GM12892 (cell line): Measurements from ENCODE around the gene ARHGEF25.

Experiments used
- POLR2A ChIP-seq: IDR thresholded peaks from 2 replicates; pipeline ENCODE4 v1.6.1; 2011; ENCODE audit warnings: low read depth, low read length, control low read depth
- POLR2AphosphoS5 ChIP-seq: IDR thresholded peaks from 2 replicates; pipeline ENCODE4 v1.6.1; 2011; ENCODE audit warnings: low read depth, low read length, control low read depth
- TAF1 ChIP-seq: IDR thresholded peaks from 2 replicates; pipeline ENCODE4 v1.6.1; 2011; ENCODE audit warnings: low read depth, mild to moderate bottlenecking, control low read depth, low read length, borderline replicate concordance

DNA sequence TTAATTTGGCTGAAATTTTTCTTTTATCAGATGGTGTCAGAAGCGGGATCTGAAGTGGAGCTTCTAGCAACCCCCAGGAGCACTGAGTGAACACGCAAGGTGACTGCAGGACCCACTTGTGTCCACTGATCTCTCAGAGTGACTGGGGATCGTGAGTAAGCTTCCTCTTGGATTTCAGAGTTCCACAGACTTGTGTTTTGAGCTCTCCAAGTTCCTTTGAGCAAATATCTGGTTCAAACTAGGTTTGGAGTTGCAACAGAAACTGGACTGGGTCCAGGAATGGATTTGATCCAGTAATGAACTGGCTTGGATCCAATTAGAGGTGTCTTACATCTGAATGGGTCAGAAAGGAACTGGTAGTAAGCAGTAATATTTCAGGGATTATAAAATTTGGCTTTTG, 46.5 kb downstream of the ARHGEF25 start:
- TF ChIP-seq TAF1 (no peak), POLR2A (no peak), POLR2AphosphoS5 (no peak)
